HG03060 (cell line): ENCODE measurements around the gene HYAL2.

Experiments
- ATAC-seq: cut with Tn5 transposase; IDR thresholded peaks from one replicate; pipeline ENCODE4 v1.9.1; 2021; ENCODE audit warnings: low read depth, moderate number of reproducible peaks; ENCODE audit not compliant: unreplicated experiment

Gene HYAL2

GRCh38 chr3:50322386-50323091 lies at the start of gene HYAL2:
Gene HYAL2, minus strand, starts transcription at chr3:50322745. Its CDS starts 2,256 bp downstream, at chr3:50320489.
- no peak for ATAC-seq

DNA sequence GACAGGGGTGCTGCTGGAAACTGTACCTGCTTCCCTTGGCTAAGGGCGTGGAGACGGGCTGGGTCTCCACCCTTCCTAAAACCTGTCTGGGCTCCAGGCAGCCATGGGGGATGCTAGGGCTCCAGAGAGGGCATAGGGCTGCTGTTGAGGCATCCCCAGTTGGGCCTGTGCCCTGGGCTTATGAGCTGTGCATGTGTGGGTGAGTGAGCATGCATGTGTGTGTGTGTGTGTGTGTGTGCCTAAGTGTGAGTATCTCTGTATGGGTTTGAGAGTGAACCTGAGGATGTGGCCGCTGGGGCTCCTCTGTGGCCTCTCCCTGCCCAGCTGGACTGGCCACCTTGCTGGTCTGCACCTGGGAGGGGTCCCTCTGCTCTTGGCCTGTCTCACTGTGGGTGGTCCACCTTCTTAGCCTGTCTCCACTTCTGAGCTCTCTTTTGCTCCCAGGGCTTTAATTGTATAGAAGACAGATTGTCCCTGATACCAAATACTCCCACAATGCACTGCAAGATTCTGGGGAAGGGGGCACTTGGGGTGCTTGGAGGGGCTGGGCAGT lies 48.7 kb upstream of the HYAL2 start:
- no peak for ATAC-seq

GRCh38 chr3:50370594-50370993 lies 48.0 kb upstream of the HYAL2 start:
- no peak for ATAC-seq

DNA sequence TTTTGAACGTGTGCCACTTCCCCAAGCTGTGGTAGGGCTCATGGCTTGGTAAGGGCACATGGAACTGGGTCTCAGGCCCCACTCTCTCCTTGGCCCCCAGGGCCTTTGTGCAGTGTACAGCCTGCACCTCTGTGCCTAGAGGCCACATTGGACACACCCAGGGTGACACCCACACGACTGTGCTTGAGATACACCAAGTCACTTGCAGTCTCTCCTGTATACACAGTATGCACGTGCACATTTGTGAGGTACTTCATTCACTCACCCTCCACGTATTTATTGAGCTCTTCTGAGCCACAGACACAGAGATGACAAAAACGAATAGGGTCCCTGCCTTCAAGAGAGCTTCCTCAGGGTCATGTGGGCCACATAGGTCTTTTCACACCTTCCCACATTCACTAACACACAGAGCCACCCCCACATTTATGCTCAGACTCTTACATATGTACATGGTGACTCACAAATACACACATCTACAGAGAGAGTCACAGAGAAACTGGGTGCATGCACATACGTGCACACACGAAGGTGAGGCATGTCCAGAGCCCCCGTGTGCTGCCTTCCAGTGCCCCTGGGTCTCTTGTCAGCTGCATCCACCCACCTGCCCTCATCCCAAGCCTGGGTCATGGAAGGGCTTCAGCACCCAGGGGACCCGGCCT lies 46.6 kb upstream of the HYAL2 start:
- ATAC-seq, result no peak

- ATAC-seq, result no peak
Observed at GRCh38 chr3:50365842-50366220, 43.3 kb upstream of the HYAL2 start.

GRCh38 chr3:50365080-50365841 lies 42.7 kb upstream of the HYAL2 start:
- peak; percentile 74 for ATAC-seq

DNA sequence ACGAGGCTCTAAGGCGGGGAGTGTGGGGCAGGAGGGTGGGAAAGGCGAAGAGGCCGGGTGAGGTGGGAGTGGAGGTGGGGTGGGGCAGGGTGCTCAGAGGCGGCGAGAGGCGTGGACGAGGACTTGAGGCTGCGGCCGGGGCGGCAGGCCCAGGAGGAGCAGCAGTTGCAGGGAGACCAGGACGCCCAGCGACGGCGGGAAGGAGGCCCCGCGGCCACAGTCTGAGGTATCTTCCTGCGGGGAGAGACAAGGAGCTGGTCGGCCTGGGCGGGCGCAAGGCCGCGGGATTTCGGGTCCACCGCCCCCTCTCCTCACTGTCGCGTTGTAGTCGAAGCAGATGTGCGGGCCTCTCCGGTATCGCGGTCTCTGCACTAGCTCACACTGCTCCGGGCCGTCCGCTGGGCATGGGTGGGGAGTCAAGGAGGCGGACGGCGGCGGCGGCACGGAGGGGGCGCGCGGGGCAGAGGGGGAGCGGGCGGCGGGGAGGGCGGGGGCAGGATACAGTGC lies 42.1 kb upstream of the HYAL2 start:
- ATAC-seq, result no peak

DNA sequence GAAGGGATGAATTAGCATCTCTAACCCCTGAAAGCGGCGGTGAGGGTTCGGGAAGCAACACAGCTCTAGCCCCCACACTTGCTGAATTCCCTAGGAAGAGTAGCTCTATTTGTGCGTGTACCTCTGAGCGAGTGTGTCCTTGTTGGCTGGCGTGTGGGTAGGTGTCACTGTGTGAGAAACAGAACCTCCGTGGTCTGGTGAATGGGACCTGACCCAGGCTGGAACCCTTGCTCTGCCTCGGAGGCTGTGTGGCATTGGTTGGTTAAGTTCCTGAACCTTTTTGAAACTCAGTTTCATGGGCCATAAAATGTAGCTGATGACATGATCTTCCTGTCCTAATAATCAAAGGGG lies 37.2 kb upstream of the HYAL2 start:
- no peak for ATAC-seq

GRCh38 chr3:50358911-50359759 lies 36.6 kb upstream of the HYAL2 start, which contains the start of gene TMEM115:
Gene TMEM115, minus strand, starts transcription at chr3:50359521. Its CDS starts 458 bp downstream, at chr3:50359063.
- ATAC-seq, result peak; percentile 95

- no peak for ATAC-seq
Observed at GRCh38 chr3:50358355-50358910, 35.9 kb upstream of the HYAL2 start.

- ATAC-seq, result no peak
Observed at GRCh38 chr3:50357481-50357880, 34.9 kb upstream of the HYAL2 start.

DNA sequence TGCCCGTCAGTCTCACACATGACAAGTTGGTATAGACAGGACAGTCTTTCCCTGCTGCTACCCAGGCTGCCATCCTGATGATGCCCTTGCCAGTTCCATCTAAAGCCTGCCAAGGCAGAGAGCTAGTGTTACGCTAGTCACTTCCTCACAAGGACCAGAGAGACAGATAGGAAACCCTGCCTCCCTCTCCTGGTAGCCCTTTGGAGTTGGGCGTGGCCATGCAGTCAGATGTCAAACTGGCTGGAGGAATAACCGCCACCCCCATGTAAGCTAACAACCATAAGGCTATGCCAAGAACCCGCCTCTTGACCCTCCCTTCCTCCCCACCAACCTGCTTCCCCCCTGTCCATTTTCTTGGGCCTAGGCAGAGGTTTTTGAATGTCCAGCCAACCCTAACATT lies 34.0 kb upstream of the HYAL2 start:
- ATAC-seq, result no peak

GRCh38 chr3:50355829-50356552 lies 33.4 kb upstream of the HYAL2 start:
- ATAC-seq, result no peak

DNA sequence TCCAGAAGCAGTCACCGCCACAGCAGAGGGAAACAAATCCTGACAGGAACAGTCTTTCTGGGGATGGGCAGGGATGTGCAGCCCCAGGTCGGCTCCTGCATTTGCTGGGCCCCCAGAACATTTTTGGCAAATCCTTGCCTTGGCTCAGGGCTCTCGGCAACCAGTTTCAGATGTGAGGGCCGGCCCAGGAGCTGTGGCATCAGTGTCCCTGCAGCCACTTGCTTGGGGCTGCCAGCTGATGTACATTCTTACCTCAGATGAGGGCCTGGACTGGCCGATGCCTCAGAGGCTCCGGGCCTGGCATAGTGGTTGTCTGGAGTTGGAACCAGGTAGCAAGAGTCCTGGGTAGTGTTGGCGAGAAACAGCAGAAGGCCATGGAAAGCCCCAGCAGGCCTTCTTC lies 32.3 kb upstream of the HYAL2 start:
- ATAC-seq, result no peak

DNA sequence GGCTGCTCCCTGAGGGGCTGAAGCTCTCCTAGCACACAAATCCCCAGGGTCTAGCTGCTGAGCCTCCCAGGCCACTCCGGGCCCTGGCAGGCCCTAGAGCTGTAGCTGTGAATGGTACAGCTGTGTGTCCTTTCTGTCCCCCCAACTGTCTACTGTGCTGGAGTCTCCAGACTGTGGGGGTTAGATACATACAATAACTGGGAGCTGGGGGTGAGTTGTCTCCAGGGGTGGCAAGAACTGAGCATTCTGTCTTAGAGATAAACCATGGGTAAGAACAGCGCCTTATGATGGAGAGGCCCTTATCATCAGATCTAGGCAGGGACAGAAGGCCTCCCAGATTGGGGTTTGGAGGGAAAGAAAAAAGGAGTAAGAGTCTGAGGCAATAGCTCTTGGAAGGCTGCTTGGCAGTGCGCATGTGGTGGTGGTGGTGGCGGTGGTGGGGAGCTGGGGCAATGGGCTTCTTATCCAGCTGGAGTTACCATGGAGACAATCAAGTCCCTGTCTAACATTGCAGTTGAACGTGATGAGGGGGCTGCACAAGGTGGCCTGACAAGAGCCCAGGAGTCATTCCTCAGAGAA lies 31.7 kb upstream of the HYAL2 start:
- ATAC-seq, result no peak

DNA sequence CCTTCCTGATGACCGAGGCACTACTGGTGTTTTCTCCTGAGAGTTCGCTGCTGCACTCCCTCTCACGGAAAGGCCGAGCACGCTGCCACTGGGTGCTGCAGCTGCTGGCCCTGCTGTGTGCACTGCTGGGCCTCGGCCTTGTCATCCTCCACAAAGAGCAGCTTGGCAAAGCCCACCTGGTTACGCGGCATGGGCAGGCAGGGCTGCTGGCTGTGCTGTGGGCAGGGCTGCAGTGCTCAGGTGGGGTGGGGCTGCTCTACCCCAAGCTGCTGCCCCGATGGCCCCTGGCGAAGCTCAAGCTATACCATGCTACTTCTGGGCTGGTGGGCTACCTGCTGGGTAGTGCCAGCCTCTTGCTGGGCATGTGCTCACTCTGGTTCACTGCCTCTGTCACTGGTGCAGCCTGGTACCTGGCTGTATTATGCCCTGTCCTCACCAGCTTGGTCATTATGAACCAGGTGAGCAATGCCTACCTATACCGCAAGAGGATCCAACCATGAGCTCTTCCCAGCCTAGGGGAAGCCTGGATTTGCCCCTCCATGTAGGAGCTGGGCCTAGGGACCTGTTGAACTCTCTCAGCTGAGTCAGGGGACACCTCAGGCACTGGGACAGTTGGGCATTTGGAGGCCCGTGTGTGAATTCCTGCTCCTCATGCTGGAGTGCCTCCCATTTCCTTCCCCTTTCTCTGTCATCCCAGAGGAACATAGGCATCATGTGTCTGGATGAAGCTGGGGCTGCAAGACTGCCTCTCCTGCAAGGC lies 30.9 kb upstream of the HYAL2 start:
- no peak for ATAC-seq

DNA sequence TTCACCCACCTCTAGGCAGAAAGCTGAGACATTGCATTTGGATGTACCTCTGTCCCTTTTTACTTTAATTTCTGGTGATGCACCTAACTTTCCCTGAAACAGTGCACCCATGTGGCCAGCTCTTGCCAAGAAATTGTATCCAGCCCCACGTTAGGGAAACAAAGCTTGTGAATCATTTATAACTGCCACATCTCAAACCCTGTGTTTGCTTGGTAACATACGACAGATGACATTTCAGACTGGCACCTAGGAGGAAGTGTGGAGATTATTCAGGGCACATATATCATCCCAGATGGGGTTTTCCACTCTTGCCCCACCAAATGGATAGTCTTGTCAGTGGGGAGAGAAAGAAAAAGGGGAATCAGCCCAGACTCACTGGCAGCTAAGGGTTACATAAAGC lies 30.2 kb upstream of the HYAL2 start:
- ATAC-seq, result no peak

DNA sequence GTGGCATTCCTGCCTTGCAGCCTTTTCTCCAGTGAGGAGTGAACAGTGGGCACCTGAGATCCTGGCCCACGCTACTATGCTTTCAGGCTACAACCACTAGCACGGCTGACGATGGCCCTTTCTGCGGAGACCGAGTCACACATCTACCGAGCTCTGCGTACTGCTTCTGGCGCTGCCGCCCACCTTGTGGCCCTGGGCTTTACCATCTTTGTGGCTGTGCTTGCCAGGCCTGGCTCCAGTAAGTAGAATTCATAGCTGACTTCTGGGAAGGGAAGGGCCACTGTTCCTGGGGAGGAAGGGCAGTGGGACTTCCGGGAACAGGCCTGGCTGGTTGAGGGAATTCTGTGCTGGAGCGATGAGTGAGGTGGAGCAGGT lies 28.8 kb upstream of the HYAL2 start:
- no peak for ATAC-seq
